HepG2 (cell line): Measurements from ENCODE around the gene TUNAR. TPM values are rescaled to one million over a fixed set of nuclear protein-coding genes. Genes with fewer than 3 reads are reported as not detected.

ENCODE experiments used
- ATAC-seq: fragments of 200-7000 bp; cut with Tn5 transposase; 3 replicates; pipeline ENCODE4 v1.9.1; 2020; ENCODE audit warnings: mild to moderate bottlenecking, moderate library complexity
- BruUV-seq: library from RNA; stranded (reverse); fragments of 400-500 nt; replicated peaks from 2 replicates; lab custom pipeline; 2021; lab: Mats Ljungman, UMichigan
- CTCF ChIA-PET: fragments of 300-600 bp; formaldehyde crosslinking; extraction: SDS; loops from one replicate; lab custom pipeline; 2021; ENCODE audit warnings: low total read pairs, inconsistent platforms, low intra/inter-chr PET ratio; lab: Yijun Ruan, JAX
- POLR2A ChIA-PET: fragments of 350-600 bp; sonication (Branson Sonifier 250); formaldehyde crosslinking; loops from one replicate; lab custom pipeline; 2020; ENCODE audit warnings: antibody characterized with exemption, inconsistent platforms; lab: Yijun Ruan, JAX
- DNase-seq: peaks from one replicate; pipeline ENCODE4 v3.0.0-alpha.2; 2015; ENCODE audit warnings: low spot score
- FAIRE-seq: peaks from 3 replicates; lab custom pipeline; 2011; peaks lifted over from hg19 to GRCh38; lab: Jason Lieb, UNC
- H2AFZ ChIP-seq: one replicate; pipeline ENCODE4 v1.6.1; 2011; ENCODE audit warnings: low read length, inconsistent platforms
- H3K27ac ChIP-seq: fragments of 300-600 bp; 3 replicates; pipeline ENCODE4 v1.8.0; 2011; ENCODE audit warnings: mixed run types, mild to moderate bottlenecking, mixed read lengths, low read length, inconsistent platforms; ENCODE audit not compliant: insufficient read depth; ENCODE audit errors: extremely low read length
- H3K27me3 ChIP-seq, 2 experiments: fragments of 200-600 bp in 1 of 2; 2 replicates in 1 of 2; 3 replicates in 1 of 2; pipeline versions ENCODE4 v1.6.0 to v1.8.0; 2011; ENCODE audit warnings: low read length in 2 of 2, mild to moderate bottlenecking in 2 of 2, moderate library complexity in 2 of 2, inconsistent platforms in 1 of 2; ENCODE audit not compliant: insufficient read depth in 2 of 2, control insufficient read depth in 1 of 2
- H3K36me3 ChIP-seq, 2 experiments: fragments of 200-600 bp in 1 of 2; replicated peaks in 1 of 2; 2 replicates in 1 of 2; 3 replicates in 1 of 2; pipeline versions ENCODE4 v1.5.1 to v1.8.0; 2011; ENCODE audit warnings: low read length in 2 of 2, inconsistent platforms in 1 of 2; ENCODE audit not compliant: insufficient read depth in 2 of 2, control insufficient read depth in 1 of 2
- H3K4me1 ChIP-seq: 2 replicates; pipeline ENCODE4 v1.5.1; 2012; ENCODE audit warnings: low read length, inconsistent platforms; ENCODE audit not compliant: insufficient read depth
- H3K4me2 ChIP-seq: 2 replicates; pipeline ENCODE4 v1.6.0; 2011; ENCODE audit warnings: low read depth, low read length, inconsistent platforms
- H3K4me3 ChIP-seq, 3 experiments: fragments of 200-600 bp in 1 of 3; sonication (generic), shearing (Covaris generic) in 1 of 3; replicated peaks in 1 of 3; 2 replicates each; pipeline ENCODE4 v1.5.1; 2011 to 2016; ENCODE audit warnings: low read length in 3 of 3, inconsistent platforms in 2 of 3, low read depth in 2 of 3, mild to moderate bottlenecking in 2 of 3, control low read depth in 1 of 3, mixed read lengths in 1 of 3; ENCODE audit not compliant: insufficient read depth in 1 of 3
- H3K79me2 ChIP-seq: one replicate; pipeline ENCODE4 v1.6.1; 2011; ENCODE audit warnings: low read length, inconsistent platforms; ENCODE audit not compliant: insufficient read depth
- H3K9ac ChIP-seq: 2 replicates; pipeline ENCODE4 v1.6.0; 2011; ENCODE audit warnings: mild to moderate bottlenecking, low read depth, low read length, inconsistent platforms; ENCODE audit not compliant: insufficient read depth
- H3K9me3 ChIP-seq: 2 replicates; pipeline ENCODE4 v1.5.1; 2012; ENCODE audit warnings: mild to moderate bottlenecking, low read length
- H4K20me1 ChIP-seq: 2 replicates; pipeline ENCODE4 v1.6.0; 2011; ENCODE audit warnings: inconsistent platforms, mild to moderate bottlenecking, low read length, moderate library complexity; ENCODE audit not compliant: insufficient read depth
- ARHGAP35 ChIP-seq: sonication (generic); formaldehyde crosslinking; IDR thresholded peaks from 2 replicates; pipeline ENCODE4 v1.9.0; 2022; ENCODE audit warnings: mild to moderate bottlenecking, inconsistent platforms, moderate library complexity, missing genetic modification reagents, borderline replicate concordance
- CBFB ChIP-seq: sonication (generic); formaldehyde crosslinking; IDR thresholded peaks from 2 replicates; pipeline ENCODE4 v1.4.0; 2020; ENCODE audit warnings: missing genetic modification reagents
- CHD2 ChIP-seq: IDR thresholded peaks from 2 replicates; pipeline ENCODE4 v1.6.1; 2011; ENCODE audit warnings: low read depth, low read length, improper control_type of control experiment
- HDAC6 ChIP-seq: fragments of 200-600 bp; sonication (generic); IDR thresholded peaks from 2 replicates; pipeline ENCODE4 v1.7.0; 2017; ENCODE audit warnings: mild to moderate bottlenecking, antibody characterized with exemption, low read length, low read depth
- MXI1 ChIP-seq: IDR thresholded peaks from 3 replicates; pipeline ENCODE4 v1.6.1; 2012; ENCODE audit warnings: low read depth, low read length, inconsistent platforms, borderline replicate concordance
- NR3C1 ChIP-seq: sonication (generic); formaldehyde crosslinking; IDR thresholded peaks from 2 replicates; pipeline ENCODE4 v1.4.0; 2020; ENCODE audit warnings: missing genetic modification reagents
- ZFX ChIP-seq: sonication (generic); formaldehyde crosslinking; IDR thresholded peaks from 2 replicates; pipeline ENCODE4 v1.4.0; 2020; ENCODE audit warnings: mild to moderate bottlenecking, low read depth, missing genetic modification reagents, moderate library complexity
- ZKSCAN1 ChIP-seq: fragments of 150-350 bp; IDR thresholded peaks from 2 replicates; pipeline ENCODE4 v1.6.1; 2014; ENCODE audit warnings: low read length
- ZMYM4 ChIP-seq: sonication (generic); formaldehyde crosslinking; IDR thresholded peaks from 2 replicates; pipeline ENCODE4 v1.8.1; 2023; ENCODE audit warnings: mild to moderate bottlenecking, missing genetic modification reagents
- ZNF143 ChIP-seq: sonication (generic); formaldehyde crosslinking; IDR thresholded peaks from 2 replicates; pipeline ENCODE4 v1.4.0; 2020; ENCODE audit warnings: missing genetic modification reagents
- ZNF235 ChIP-seq: sonication (generic); formaldehyde crosslinking; IDR thresholded peaks from 2 replicates; pipeline ENCODE4 v1.8.1; 2023; ENCODE audit warnings: mild to moderate bottlenecking, missing genetic modification reagents, borderline replicate concordance
- ZNF253 ChIP-seq: sonication (generic); formaldehyde crosslinking; IDR thresholded peaks from 2 replicates; pipeline ENCODE4 v1.8.0; 2022; ENCODE audit warnings: mild to moderate bottlenecking, missing genetic modification reagents, borderline replicate concordance
- ZNF331 ChIP-seq: sonication (generic); formaldehyde crosslinking; IDR thresholded peaks from 2 replicates; pipeline ENCODE4 v1.4.0; 2020; ENCODE audit warnings: missing genetic modification reagents
- ZNF598 ChIP-seq: sonication (generic); formaldehyde crosslinking; IDR thresholded peaks from 2 replicates; pipeline ENCODE4 v1.5.1; 2020; ENCODE audit warnings: mild to moderate bottlenecking, missing genetic modification reagents, borderline replicate concordance
- ZNF777 ChIP-seq: sonication (generic); formaldehyde crosslinking; IDR thresholded peaks from 2 replicates; pipeline ENCODE4 v1.4.0; 2020; ENCODE audit warnings: missing genetic modification reagents
- WGBS: methylation state at CpG from one replicate; pipeline ENCODE4 v1.1.6; 2017; ENCODE audit warnings: low lambda C conversion rate; 5-methylcytosine and 5-hydroxymethylcytosine counted together
- in situ Hi-C: cut with HindIII; loops from 2 replicates; pipeline ENCODE4 v1.10.0; 2017; ENCODE audit warnings: low pct_unique_long_range_greater_than_20kb; ENCODE audit not compliant: extremely low pct_ligation_motif_present
- intact Hi-C: fragments of 100-400 bp; cut with micrococcal nuclease; formaldehyde crosslinking; loops from one replicate; pipeline ENCODE4 v1.10.0; 2022; ENCODE audit not compliant: unreplicated experiment
- polyA plus RNA-seq, 8 experiments: library from polyadenylated mRNA; depleted of rRNA in 3 of 8; stranded (reverse) in 7 of 8; unstranded in 1 of 8; fragments of >200 nt; fragmentation: Illumina TruSeq in 4 of 8; extraction: Trizol in 4 of 8; gene quantifications; 2 replicates each; pipeline versions ENCODE4 v1.2.1 to v1.2.3, GENCODE V29; 2011 to 2016; ENCODE audit warnings: low read depth in 4 of 8, missing spikeins in 1 of 8, mixed read lengths in 1 of 8; ENCODE audit not compliant: insufficient read depth in 1 of 8
- total RNA-seq, 5 experiments: library from RNA; depleted of rRNA; stranded (reverse); fragments of >200 nt; fragmentation: Illumina TruSeq; extraction: Trizol; gene quantifications; 2 replicates each; pipeline ENCODE4 v1.2.3, GENCODE V29; 2016; ENCODE audit warnings: low read depth in 1 of 5
- TF ChIP-seq, protein P1 (sequence below): sonication (generic); formaldehyde crosslinking; IDR thresholded peaks from 2 replicates; pipeline ENCODE4 v1.8.0; 2022; ENCODE audit warnings: mild to moderate bottlenecking, missing genetic modification reagents, moderate library complexity
- TF ChIP-seq, protein P2 (sequence below): sonication (generic); formaldehyde crosslinking; IDR thresholded peaks from 2 replicates; pipeline ENCODE4 v1.5.0; 2020; ENCODE audit warnings: mild to moderate bottlenecking, missing genetic modification reagents
- TF ChIP-seq, protein P3 (sequence below): sonication (generic); formaldehyde crosslinking; IDR thresholded peaks from 2 replicates; pipeline ENCODE4 v1.4.0; 2020; ENCODE audit warnings: missing genetic modification reagents

The TUNAR gene
- total and polyA plus RNA-seq, 2 of the 13 experiments (the other 11 are each of a cell fraction or from before 2014, with no cell fraction given): not detected

DNA sequence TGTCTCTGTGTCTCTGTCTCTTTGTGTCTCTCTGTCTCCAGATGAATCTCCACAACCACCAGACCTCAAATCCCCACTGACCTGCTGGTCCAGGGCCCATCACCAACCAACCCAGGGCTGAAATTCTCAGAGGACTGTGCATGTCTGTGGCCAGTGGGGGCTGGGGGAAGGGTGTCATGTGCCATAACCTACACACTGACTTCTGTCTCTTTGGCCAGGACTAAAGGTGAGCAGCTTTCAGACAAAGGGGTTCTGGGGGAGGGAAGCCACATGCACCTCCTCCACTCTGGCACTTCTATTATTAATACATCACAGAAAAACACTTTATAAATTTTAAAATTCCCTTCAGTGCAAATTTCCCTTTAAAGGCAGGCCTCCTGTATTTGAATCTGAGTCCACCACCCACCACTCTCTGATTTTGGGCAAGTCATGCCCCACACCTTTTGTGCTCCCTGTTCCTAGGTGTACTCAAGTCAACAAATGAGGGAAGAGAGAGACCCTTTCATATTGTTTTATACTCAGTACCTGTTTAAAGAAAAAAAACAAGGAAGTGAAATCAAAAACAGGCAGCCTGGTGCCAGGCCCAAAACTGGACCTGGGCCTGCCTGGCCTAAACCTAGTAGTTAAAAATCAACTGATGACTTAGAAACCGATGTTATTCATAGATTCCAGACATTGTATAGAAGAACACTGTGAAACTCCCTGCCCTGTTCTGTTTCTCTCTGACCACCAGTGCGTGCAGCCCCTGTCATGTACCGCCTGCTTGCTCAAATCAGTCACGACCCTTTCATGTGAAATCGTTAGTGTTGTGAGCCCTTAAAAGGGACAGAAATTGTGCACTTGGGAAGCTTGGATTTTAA, 80.2 kb downstream of the TUNAR start:
- no peak overlapping the region for H3K4me2 ChIP-seq
- intact Hi-C loops: no loop called here
- POLR2A ChIA-PET: no interaction called here
- FAIRE-seq (no peak), DNase-seq (no peak), ATAC-seq (no peak)
- H4K20me1 ChIP-seq: no peaks in the 10 kb centered on the region
- H3K27ac ChIP-seq: no peak overlapping the region
- H3K4me1 ChIP-seq: no peaks in the 10 kb centered on the region
- no peaks in the 10 kb centered on the region for H3K79me2 ChIP-seq
- in situ Hi-C loops: no loop called here
- WGBS: 0% methylated on average over 4 of the region's 5 CpGs
- TF ChIP-seq ZNF331 (CRISPR knock-in tag) (no peak), MXI1 (no peak), ZNF235 (CRISPR knock-in tag) (no peak), HDAC6 (no peak), ARHGAP35 (CRISPR knock-in tag) (no peak), ZKSCAN1 (no peak), ZMYM4 (CRISPR knock-in tag) (no peak), ZNF143 (no peak), ZNF598 (no peak), ZFX (CRISPR knock-in tag) (no peak), CHD2 (no peak), ZNF777 (no peak), ZNF253 (CRISPR knock-in tag) (no peak), CBFB (no peak), NR3C1 (no peak)
- TF ChIP-seq, protein P1, sequence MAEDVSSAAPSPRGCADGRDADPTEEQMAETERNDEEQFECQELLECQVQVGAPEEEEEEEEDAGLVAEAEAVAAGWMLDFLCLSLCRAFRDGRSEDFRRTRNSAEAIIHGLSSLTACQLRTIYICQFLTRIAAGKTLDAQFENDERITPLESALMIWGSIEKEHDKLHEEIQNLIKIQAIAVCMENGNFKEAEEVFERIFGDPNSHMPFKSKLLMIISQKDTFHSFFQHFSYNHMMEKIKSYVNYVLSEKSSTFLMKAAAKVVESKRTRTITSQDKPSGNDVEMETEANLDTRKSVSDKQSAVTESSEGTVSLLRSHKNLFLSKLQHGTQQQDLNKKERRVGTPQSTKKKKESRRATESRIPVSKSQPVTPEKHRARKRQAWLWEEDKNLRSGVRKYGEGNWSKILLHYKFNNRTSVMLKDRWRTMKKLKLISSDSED (CRISPR knock-in tag): no peak
- TF ChIP-seq, protein P2, sequence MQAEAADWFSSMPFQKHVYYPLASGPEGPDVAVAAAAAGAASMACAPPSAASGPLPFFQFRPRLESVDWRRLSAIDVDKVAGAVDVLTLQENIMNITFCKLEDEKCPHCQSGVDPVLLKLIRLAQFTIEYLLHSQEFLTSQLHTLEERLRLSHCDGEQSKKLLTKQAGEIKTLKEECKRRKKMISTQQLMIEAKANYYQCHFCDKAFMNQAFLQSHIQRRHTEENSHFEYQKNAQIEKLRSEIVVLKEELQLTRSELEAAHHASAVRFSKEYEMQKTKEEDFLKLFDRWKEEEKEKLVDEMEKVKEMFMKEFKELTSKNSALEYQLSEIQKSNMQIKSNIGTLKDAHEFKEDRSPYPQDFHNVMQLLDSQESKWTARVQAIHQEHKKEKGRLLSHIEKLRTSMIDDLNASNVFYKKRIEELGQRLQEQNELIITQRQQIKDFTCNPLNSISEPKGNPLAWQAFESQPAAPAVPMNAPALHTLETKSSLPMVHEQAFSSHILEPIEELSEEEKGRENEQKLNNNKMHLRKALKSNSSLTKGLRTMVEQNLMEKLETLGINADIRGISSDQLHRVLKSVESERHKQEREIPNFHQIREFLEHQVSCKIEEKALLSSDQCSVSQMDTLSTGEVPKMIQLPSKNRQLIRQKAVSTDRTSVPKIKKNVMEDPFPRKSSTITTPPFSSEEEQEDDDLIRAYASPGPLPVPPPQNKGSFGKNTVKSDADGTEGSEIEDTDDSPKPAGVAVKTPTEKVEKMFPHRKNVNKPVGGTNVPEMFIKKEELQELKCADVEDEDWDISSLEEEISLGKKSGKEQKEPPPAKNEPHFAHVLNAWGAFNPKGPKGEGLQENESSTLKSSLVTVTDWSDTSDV (CRISPR knock-in tag): no peak
- TF ChIP-seq, protein P3, sequence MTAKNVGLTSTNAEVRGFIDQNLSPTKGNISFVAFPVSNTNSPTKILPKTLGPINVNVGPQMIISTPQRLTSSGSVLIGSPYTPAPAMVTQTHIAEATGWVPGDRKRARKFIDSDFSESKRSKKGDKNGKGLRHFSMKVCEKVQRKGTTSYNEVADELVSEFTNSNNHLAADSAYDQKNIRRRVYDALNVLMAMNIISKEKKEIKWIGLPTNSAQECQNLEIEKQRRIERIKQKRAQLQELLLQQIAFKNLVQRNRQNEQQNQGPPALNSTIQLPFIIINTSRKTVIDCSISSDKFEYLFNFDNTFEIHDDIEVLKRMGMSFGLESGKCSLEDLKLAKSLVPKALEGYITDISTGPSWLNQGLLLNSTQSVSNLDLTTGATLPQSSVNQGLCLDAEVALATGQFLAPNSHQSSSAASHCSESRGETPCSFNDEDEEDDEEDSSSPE (CRISPR knock-in tag): no peak
- H3K9me3 ChIP-seq: no peaks in the 10 kb centered on the region
- H3K27me3 ChIP-seq: no peaks in the 10 kb centered on the region
- no peak overlapping the region for H3K9ac ChIP-seq
- CTCF ChIA-PET: no interaction called here
- BruUV-seq: no TSS peak
- no peaks in the 10 kb centered on the region for H3K36me3 ChIP-seq
- no peak overlapping the region for H3K4me3 ChIP-seq
- no peak overlapping the region for H2AFZ ChIP-seq
